HG02943 (cell line): Measurements from ENCODE around the gene FBXO21.

Source experiments
- ATAC-seq: cut with Tn5 transposase; IDR thresholded peaks from one replicate; pipeline ENCODE4 v1.9.1; 2021; ENCODE audit warnings: mild to moderate bottlenecking, low read depth, moderate library complexity; ENCODE audit not compliant: unreplicated experiment

The FBXO21 gene

GRCh38 chr12:117143008-117143532 lies 47.2 kb downstream of the FBXO21 start:
- no peak for ATAC-seq

GRCh38 chr12:117142094-117142493 lies 48.2 kb downstream of the FBXO21 start:
- ATAC-seq, result no peak

DNA sequence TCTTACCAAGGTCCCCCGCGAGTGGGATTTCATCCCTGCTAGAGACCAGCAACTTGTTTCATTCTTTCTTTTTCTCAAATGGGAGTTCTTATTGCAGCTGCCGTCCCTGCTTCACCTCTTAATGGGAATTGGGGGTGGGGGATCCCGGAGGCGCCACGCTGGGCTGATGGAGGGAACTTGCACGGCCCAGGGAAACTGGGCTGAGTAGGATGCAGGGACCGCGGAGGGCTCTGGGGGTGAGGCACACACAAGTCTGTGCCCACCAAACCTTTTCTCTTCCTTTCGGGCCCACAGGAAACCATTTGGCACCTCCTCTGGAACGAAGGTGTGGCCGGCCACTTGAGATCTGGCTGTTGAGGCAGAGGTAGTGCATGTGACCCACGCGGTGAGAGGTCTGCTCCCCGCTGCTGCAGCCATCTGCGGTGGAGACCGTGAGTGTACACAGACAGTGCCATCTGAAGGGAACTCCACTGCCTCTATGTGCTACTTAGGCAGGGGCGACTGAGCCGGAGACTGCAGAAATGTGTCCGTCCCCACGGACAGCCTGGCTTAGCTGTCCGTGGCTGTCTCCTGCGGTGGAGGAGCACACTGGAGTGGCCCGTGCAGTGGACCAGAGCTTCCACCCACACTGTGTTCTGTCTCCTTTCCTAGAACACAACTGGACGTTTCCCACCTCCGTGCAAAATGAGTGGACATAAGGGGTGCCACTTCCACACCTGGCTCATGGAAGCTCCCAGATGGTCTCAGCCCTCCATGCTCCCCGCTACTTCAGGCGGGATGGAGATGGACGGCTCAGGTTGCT lies 49.0 kb downstream of the FBXO21 start:
- ATAC-seq, result no peak

GRCh38 chr12:117140397-117141096 lies 49.7 kb downstream of the FBXO21 start:
- ATAC-seq, result no peak

DNA sequence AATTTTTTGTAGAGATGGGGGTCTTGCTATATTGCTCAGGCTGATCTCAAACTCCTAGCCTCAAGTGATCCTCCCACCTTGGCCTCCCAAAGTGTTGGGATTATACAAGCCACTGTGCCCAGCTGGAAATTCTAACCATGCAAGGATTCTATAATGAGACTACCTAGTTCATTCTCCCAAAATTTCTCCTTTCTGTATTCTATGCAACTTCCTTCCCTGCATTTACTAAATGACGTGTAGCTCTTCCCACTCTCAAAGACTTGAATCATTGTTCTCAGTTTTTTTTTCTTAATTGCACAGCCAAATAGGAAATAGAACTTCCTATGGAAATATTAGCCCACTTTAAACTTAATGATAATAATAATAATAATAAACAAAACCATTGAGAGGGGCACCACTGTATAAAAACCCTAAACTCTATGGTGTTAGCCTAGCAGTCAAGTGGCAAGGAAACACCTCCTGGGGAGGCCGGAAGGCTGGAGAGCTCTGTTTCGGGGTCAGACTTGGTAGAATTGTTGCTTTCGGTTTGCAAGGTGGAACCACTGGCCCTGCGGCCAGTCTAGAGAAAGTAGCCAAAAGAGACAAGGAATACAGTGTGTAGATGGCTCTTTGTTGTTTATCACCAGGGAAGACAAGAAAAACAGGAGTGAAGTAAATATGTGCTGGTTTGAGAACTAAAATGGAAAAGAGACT lies 51.1 kb downstream of the FBXO21 start:
- no peak for ATAC-seq

DNA sequence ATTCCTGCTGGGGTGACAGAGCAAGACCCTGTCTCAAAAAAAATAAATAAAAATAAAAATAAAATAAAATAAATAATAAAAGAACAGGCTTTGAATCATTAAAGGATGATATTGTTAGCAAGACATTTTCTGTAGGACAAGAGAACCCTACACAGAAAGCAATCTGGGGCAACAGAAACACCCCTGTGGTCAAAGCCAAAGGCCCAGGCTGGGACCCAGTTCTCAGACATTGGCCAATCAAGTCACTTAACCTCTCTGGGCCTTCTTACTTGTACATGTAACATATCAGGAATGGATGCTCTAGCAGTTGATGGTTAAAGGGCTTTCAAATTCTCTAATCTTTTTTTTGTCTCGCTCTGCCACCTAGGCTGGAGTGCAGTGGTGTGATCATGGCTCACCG lies 55.5 kb downstream of the FBXO21 start:
- no peak for ATAC-seq

- no peak for ATAC-seq
Measured at GRCh38 chr12:117134059-117134458, 56.2 kb downstream of the FBXO21 start.

GRCh38 chr12:117130801-117131200 lies 59.5 kb downstream of the FBXO21 start:
- ATAC-seq, result no peak

GRCh38 chr12:117129391-117129790 lies 60.9 kb downstream of the FBXO21 start:
- no peak for ATAC-seq

DNA sequence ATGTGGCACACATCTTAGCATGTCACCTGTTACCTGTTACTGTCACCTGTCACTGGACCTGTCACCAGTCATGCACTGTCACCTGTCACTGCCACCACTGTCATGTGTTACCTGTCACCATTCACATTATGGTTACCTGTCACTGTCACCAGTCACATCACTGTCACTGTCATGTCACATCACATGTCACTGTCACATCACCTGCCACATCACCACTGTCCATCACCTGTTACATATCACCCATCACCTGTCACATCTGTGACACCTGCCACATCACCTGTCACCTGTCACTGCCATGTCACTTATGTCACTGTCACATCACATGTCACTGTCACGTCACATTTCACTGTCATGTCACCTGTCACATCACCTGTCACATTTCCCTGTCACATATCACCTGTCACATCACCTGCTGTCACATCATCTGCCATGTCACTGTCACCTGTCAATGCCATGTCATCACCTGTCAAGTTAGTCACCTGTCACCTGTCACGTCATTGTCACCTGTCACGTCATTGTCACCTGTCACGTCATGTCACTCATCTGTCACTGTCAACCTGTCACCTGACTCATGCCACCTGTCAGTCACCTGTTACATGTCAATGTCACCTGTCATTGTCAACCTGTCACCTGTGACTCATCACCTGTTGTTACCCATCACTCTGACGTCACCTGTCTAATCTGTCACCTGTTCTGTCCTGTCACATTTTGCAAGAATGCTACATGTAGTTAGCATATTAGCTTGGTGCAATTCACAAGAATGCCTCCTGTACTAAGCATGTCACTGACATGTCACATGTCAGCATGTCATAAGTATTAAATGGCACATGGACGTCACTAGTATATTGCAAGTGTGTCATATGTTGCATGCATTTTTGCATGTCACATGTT lies 62.1 kb downstream of the FBXO21 start:
- no peak for ATAC-seq

- no peak for ATAC-seq
Measured at GRCh38 chr12:117126335-117126734, 63.9 kb downstream of the FBXO21 start.

DNA sequence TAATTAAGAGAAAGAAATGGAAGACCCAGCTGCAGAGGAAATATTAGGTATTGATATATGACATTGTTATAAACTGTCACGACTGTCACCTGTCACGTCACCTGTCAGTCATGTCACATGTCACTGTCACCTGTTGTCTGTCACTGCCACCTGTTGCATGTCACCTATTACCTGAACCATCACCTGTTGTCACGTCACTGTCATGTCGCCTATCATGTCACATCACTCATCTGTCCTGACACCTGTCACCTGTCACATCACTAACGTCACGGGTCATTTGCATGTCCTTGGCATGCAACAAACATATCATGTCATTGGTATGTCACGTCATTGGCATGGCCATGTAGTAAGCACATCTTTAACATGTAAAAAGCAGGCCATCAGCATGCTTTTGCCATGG lies 64.5 kb downstream of the FBXO21 start:
- no peak for ATAC-seq

DNA sequence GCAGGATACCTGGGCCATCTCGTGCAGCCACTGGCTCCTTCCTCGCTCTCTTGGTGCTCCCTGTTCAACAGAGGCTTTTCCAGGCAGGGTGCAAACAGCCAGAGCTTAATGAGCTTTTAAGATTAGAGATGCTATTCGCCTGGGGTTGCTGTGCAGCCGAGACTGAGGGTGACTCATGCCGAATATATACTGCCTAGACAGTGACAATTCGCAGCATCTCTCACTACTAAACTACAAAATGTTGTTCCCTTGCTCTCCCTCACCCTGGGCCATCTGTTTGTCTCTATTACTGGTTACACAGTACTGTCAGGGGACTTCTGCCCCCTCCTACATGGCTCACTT lies 65.0 kb downstream of the FBXO21 start:
- no peak for ATAC-seq

DNA sequence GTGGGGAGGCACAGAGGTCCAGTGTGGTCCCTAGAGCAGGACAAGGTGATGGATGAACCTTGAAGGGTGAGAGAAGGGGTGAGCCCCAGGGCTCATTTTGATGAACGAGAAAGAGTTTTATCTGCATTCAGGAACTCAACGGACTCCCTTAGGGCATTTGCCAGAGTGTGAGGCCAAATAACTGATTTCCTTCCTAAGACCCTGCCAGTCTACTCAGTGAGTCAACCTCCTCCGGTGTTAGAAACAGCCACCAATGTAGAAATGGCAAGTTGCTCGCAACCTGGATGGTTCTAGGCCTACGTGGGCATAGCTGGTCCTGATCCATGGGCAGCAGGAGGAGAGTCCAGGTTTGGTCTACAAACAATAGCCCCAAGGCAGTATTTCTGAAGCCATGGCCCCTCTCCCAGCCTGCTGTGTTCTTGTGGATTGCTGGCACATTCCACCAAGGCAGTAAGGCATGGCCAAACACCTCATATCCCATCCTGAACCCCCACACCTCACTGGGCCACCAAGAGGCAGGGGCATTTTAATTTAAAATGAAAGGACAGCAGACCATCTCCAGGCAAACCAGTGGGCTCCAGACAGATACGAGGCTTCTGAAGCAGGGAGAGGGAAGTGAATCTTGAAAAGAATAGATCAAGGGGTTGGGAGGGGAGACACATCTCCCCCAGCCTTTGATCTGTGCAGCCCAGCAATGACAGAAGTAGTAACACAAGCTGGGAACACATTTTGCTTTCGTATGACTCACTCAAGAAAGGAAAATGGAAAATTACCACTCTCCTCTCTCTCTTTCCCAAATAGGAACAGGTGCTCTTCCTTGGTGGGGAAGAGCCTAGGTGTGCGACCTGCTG lies 65.6 kb downstream of the FBXO21 start:
- ATAC-seq, result no peak

DNA sequence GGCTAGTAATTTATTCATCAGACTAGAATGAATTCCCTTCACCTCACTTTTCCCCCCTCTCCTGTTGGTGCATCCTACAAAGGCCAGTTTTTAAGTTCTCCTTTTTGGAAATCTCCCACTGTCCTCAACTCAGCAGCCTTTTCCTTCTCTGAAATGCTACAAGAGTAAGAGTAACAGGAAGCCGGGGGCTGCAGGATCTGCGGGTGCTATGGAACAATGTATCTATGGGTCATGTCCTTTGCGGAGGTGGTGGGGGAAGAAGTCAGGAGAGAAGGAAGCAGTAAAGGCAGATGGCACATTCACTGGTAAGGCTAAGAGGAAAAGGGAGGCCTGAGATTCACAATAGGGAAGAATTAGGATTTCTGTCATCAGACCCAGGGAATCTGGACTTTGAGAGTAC lies 68.8 kb downstream of the FBXO21 start:
- no peak for ATAC-seq

DNA sequence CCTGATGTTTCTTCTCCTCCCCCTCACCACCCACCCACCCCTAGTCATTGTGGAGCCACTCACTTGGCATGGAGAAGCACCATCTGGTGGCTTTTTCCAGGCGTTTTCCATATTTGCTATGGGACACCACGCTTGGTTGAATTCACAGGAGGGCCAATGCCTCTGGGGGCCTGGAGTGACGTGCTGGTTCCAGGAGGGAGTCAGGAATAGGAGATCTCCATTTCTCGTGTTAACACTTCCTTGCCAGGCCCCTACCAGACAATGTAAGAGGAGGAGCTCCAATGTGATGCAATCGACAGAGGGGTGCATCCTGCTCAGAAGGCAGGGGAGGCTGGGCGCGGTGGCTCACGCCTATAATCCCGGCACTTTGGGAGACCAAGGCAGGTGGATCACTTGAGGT lies 69.5 kb downstream of the FBXO21 start:
- no peak for ATAC-seq

- no peak for ATAC-seq
Measured at GRCh38 chr12:117119592-117120198, 70.6 kb downstream of the FBXO21 start.

DNA sequence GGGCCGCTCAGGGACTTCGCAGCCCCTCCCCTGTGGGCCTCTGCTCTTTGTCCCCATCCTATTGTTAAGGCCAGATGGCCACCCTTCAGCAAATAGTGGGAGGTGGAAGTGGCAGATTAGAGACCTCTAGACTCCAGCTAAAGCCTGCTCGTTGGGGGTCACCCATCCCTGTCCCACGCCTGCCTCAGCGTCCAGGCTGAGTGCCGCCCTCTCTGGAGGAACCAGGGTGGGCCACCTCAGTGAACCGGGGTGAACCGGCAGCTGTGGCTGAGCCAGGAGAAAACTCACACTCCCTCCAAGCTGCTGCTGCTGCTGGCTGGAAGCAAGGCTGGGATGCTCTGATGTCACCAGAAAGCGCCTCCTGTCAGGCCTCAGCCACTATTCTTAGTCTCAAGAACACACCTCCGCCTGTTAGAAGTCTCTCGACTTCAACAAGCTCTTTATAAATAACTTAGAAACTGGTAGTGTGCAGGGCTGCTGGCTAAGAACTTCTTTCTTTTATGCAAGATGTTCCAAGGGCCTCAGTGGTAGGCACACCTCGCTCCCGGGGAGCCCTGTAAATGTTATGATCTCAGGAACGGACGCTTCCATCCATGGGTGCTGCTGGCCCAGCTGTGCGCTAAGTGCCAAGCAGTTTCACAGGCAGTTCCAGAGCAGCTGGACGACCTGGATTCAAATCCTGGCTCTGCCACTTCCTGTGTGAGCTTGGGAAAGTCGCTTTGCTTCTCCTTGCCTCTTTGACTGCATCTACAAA lies 71.3 kb downstream of the FBXO21 start:
- no peak for ATAC-seq
